Right cardiac atrium (tissue), 5 donors: Measurements from ENCODE around the gene PSMB3. TPM values are rescaled to one million over a fixed set of nuclear protein-coding genes. Genes with fewer than 3 reads are reported as not detected.

Experiments used
- ATAC-seq, 2 donors: fragments of 200-7000 bp; cut with Tn5 transposase; one replicate each; pipeline versions ENCODE4 v1.8.0 to v1.9.1; 2020; ENCODE audit warnings: moderate library complexity in 2 of 2, mild to moderate bottlenecking in 1 of 2
- DNase-seq, 3 donors: peaks; one replicate each; pipeline ENCODE4 v3.0.0-alpha.2; 2020
- H3K27ac ChIP-seq: one replicate; pipeline ENCODE4 v1.5.1; 2013; ENCODE audit warnings: mild to moderate bottlenecking, low read length, control low read depth, moderate library complexity
- H3K27me3 ChIP-seq: one replicate; pipeline ENCODE4 v1.6.1; 2013; ENCODE audit not compliant: control insufficient read depth, insufficient read depth
- H3K4me1 ChIP-seq: one replicate; pipeline ENCODE4 v1.6.1; 2013; ENCODE audit warnings: low read length; ENCODE audit not compliant: control insufficient read depth, insufficient read depth
- H3K4me3 ChIP-seq: one replicate; pipeline ENCODE4 v1.5.1; 2013; ENCODE audit warnings: low read length, control low read depth
- H3K9me3 ChIP-seq: one replicate; pipeline ENCODE4 v1.6.1; 2013; ENCODE audit warnings: low read length; ENCODE audit not compliant: control insufficient read depth
- WGBS: extraction: QIAGEN DNeasy Blood & Tissue Kit; methylation state at CpG from one replicate; pipeline ENCODE4 v1.1.7; 2013; 5-methylcytosine and 5-hydroxymethylcytosine counted together
- intact Hi-C, 4 donors: fragments of 100-400 bp; cut with DNase I; formaldehyde crosslinking; loops; one replicate each; pipeline versions ENCODE4 v1.11.0 to v1.14.0; 2022 to 2023
- polyA plus RNA-seq: library from polyadenylated mRNA; stranded (reverse); fragments of 200-250 nt; gene quantifications from one replicate; pipeline ENCODE4 v1.2.3, GENCODE V29; 2013
- total RNA-seq, 4 donors: library from RNA; stranded (reverse); fragmentation: NEBNext Ultra II Directional; extraction: Animal tissue kit (Norgen Biotek cat#: 25700); gene quantifications; one replicate each; pipeline ENCODE4 v1.2.1, GENCODE V29; 2021
- donor health status: healthy with polysubstance abuse.
- donor health status: DM: no; HTN: yes; CAD: no.
- donor health status: DM: no; HTN: no; CAD: no.
- donor health status: DM: no; HTN: yes; CAD: no; lungs with severe emphysema.
- donor health status: DM: yes; HTN: yes; CAD: no.

Gene PSMB3
- total and polyA plus RNA-seq, 5 donors: 134 to 247 (median 147) TPM

- peak; percentile 39 to 47 for ATAC-seq
- Histone ChIP-seq H3K4me1 (peaks cover 2% of the 10 kb centered on the region), H3K4me3 (peak overlapping the region; percentile 57), H3K9me3 (no peaks in the 10 kb centered on the region), H3K27me3 (no peaks in the 10 kb centered on the region), H3K27ac (peak overlapping the region; percentile 71)
- intact Hi-C loops: no loop called here
- whole genome bisulfite sequencing: under 1% methylated on average over 44 of the region's 44 CpGs
- peak; percentile 80 to 92 (median 88) for DNase-seq
Measured at GRCh38 chr17:38751808-38752307, 683 bp upstream of the PSMB3 start.

- WGBS: 7% methylated on average over 22 of the region's 22 CpGs
- intact Hi-C loops: no loop called here
- H3K4me3 ChIP-seq: peak overlapping the region; percentile 60
Measured at GRCh38 chr17:38753071-38753506, 548 bp downstream of the PSMB3 start.

GRCh38 chr17:38761612-38762011, 9.1 kb downstream of the PSMB3 start:
- 76% methylated on average over 4 of the region's 4 CpGs for WGBS
- Histone ChIP-seq H3K27ac (no peak overlapping the region), H3K4me1 (no peaks in the 10 kb centered on the region), H3K27me3 (no peaks in the 10 kb centered on the region), H3K4me3 (no peak overlapping the region), H3K9me3 (no peaks in the 10 kb centered on the region)
- no peak for ATAC-seq
- intact Hi-C loops: no loop called here
- no peak for DNase-seq

More at GRCh38 chr17:38753071-38753506, 548 bp downstream of the PSMB3 start:
- no peaks in the 10 kb centered on the region for H3K27me3 ChIP-seq
- no peak for ATAC-seq
- DNase-seq: peak; percentile 17 to 68 (median 67)
- no peaks in the 10 kb centered on the region for H3K9me3 ChIP-seq
- peak overlapping the region; percentile 69 for H3K27ac ChIP-seq
- H3K4me1 ChIP-seq: peaks cover 2% of the 10 kb centered on the region

GRCh38 chr17:38762231-38762630, 9.7 kb downstream of the PSMB3 start:
- H3K4me3 ChIP-seq: no peak overlapping the region
- intact Hi-C loops: no loop called here
- no peak overlapping the region for H3K27ac ChIP-seq
- H3K27me3 ChIP-seq: no peaks in the 10 kb centered on the region
- ATAC-seq (no peak), DNase-seq (no peak)
- H3K4me1 ChIP-seq: no peaks in the 10 kb centered on the region
- no peaks in the 10 kb centered on the region for H3K9me3 ChIP-seq
- WGBS: 80% methylated on average over 3 of the region's 3 CpGs

GRCh38 chr17:38766341-38766740, 13.8 kb downstream of the PSMB3 start:
- DNase-seq (no peak), ATAC-seq (no peak)
- Histone ChIP-seq H3K27ac (no peak overlapping the region), H3K9me3 (no peaks in the 10 kb centered on the region), H3K4me3 (no peak overlapping the region), H3K27me3 (no peaks in the 10 kb centered on the region), H3K4me1 (no peaks in the 10 kb centered on the region)
- WGBS: 89% methylated on average over 5 of the region's 5 CpGs
- intact Hi-C loops: no loop called here

- intact Hi-C loops: no loop called here
- H3K4me3 ChIP-seq: no peak overlapping the region
- peak overlapping the region; percentile 24 for H3K27ac ChIP-seq
- DNase-seq (no peak), ATAC-seq (peak; percentile 29 to 31)
- H3K27me3 ChIP-seq: no peaks in the 10 kb centered on the region
- H3K4me1 ChIP-seq: no peaks in the 10 kb centered on the region
- 48% methylated on average over 6 of the region's 6 CpGs for WGBS
- H3K9me3 ChIP-seq: no peaks in the 10 kb centered on the region
Measured at GRCh38 chr17:38768417-38768816, 15.9 kb downstream of the PSMB3 start.

GRCh38 chr17:38773258-38773657, 20.7 kb downstream of the PSMB3 start:
- intact Hi-C loops: no loop called here
- Histone ChIP-seq H3K9me3 (no peaks in the 10 kb centered on the region), H3K4me3 (no peak overlapping the region), H3K4me1 (no peaks in the 10 kb centered on the region), H3K27ac (no peak overlapping the region), H3K27me3 (no peaks in the 10 kb centered on the region)
- ATAC-seq (no peak), DNase-seq (no peak)

- intact Hi-C loops: no loop called here
- DNase-seq (no peak), ATAC-seq (no peak)
- H3K27ac ChIP-seq: no peak overlapping the region
- no peak overlapping the region for H3K4me3 ChIP-seq
- no peaks in the 10 kb centered on the region for H3K9me3 ChIP-seq
- no peaks in the 10 kb centered on the region for H3K4me1 ChIP-seq
- H3K27me3 ChIP-seq: no peaks in the 10 kb centered on the region
- 79% methylated on average over 7 of the region's 7 CpGs for WGBS
Measured at GRCh38 chr17:38777641-38778250, 25.2 kb downstream of the PSMB3 start.

- Histone ChIP-seq H3K4me3 (no peak overlapping the region), H3K27ac (no peak overlapping the region), H3K4me1 (no peaks in the 10 kb centered on the region), H3K27me3 (no peaks in the 10 kb centered on the region), H3K9me3 (no peaks in the 10 kb centered on the region)
- ATAC-seq (no peak), DNase-seq (peak in 1 of 3 donors; percentile 65)
- intact Hi-C loops: no loop called here
- 82% methylated on average over 23 of the region's 23 CpGs for WGBS
Measured at GRCh38 chr17:38779965-38780752, 27.6 kb downstream of the PSMB3 start.

- 90% methylated on average over 3 of the region's 3 CpGs for WGBS
Measured at GRCh38 chr17:38783227-38783626, 30.7 kb downstream of the PSMB3 start.

GRCh38 chr17:38786372-38786771, 33.8 kb downstream of the PSMB3 start:
- intact Hi-C loops: no loop called here
- DNase-seq (no peak), ATAC-seq (no peak)
- Histone ChIP-seq H3K27ac (no peak overlapping the region), H3K27me3 (no peaks in the 10 kb centered on the region), H3K4me3 (no peak overlapping the region), H3K4me1 (peaks cover 2% of the 10 kb centered on the region), H3K9me3 (no peaks in the 10 kb centered on the region)
- WGBS: 77% methylated on average over 6 of the region's 6 CpGs

More at GRCh38 chr17:38783227-38783626, 30.7 kb downstream of the PSMB3 start:
- Histone ChIP-seq H3K27me3 (no peaks in the 10 kb centered on the region), H3K27ac (no peak overlapping the region), H3K9me3 (no peaks in the 10 kb centered on the region), H3K4me3 (no peak overlapping the region), H3K4me1 (no peaks in the 10 kb centered on the region)
- intact Hi-C loops: no loop called here
- DNase-seq (no peak), ATAC-seq (no peak)
